Fibroblast of villous mesenchyme (primary cell): Measurements from ENCODE around the gene RELCH. TPM values are rescaled to one million over a fixed set of nuclear protein-coding genes. Genes with fewer than 3 reads are reported as not detected.

Experiments used
- DNase-seq: peaks from one replicate; pipeline ENCODE4 v3.0.0-alpha.2; 2010; ENCODE audit warnings: low read depth
- H3K4me3 ChIP-seq: 2 replicates; pipeline ENCODE4 v1.5.1; 2011; ENCODE audit warnings: low read depth, mild to moderate bottlenecking, low read length
- CTCF ChIP-seq: IDR thresholded peaks from 2 replicates; pipeline ENCODE4 v1.5.1; 2012; ENCODE audit warnings: low read depth, mild to moderate bottlenecking, low read length; ENCODE audit not compliant: insufficient read depth
- total RNA-seq: library from RNA; depleted of rRNA; stranded (reverse); fragments of >200 nt; gene quantifications from 2 replicates; pipeline ENCODE4 v1.2.3, GENCODE V29; 2012

The RELCH gene
- total RNA-seq, 1 donor, result 50.1 TPM

- no peak for TF ChIP-seq CTCF
- no peak overlapping the region for H3K4me3 ChIP-seq
- DNase-seq, result no peak
Measured at GRCh38 chr18:62323483-62324180, 136.6 kb downstream of the RELCH start.

GRCh38 chr18:62324181-62324828 lies 137.2 kb downstream of the RELCH start:
- no peak overlapping the region for H3K4me3 ChIP-seq
- no peak for DNase-seq
- no peak for TF ChIP-seq CTCF

- no peak for DNase-seq
- H3K4me3 ChIP-seq, result peak within 1 kb of the TSS; percentile 41
- TF ChIP-seq CTCF, result no peak
Measured at GRCh38 chr18:62324917-62325805, 138.1 kb downstream of the RELCH start, which contains the start of gene TNFRSF11A. Gene TNFRSF11A, plus strand, starts transcription at chr18:62325310. Its CDS starts 43 bp downstream, at chr18:62325353.

- peak overlapping the region; percentile 41 for H3K4me3 ChIP-seq
- no peak for DNase-seq
- no peak for TF ChIP-seq CTCF
Measured at GRCh38 chr18:62325806-62326645, 139.0 kb downstream of the RELCH start.

DNA sequence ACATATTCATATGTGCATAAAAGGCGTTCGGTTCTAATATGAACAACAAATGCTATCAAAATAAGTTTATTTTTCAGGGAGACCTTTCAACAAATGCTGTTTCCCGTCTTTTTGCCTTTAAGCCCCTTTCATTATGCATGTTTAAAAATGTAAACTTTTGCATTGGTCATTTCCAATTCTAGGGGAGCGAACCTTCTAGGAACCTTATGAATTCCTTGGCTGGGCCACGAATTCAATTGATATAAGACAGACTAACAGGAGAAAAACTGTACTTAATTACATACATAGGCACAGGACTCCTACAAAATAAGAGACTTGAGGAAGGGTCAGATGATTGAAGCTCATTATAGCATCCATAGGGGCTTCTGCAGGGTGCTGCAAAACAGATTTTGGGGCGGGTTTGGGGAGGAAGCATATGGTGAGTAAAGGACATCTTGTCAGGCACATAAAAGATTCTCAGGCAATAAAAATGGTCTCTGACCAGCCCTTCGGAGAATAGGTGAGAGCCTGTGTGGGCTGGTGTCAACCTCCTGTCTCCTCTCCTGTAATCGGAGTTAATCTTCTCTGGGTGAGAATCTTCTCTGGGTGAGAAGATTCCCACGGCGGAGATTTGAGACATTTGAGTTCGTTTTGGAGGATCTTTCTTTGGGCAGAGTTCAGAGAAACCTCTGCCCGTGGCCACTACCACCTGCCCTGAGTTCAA lies 139.7 kb downstream of the RELCH start:
- DNase-seq, result no peak
- no peak overlapping the region for H3K4me3 ChIP-seq
- no peak for TF ChIP-seq CTCF
